Mesothelial cell of epicardium (in vitro differentiated cells): ENCODE measurements around the gene ISCU. TPM values are rescaled to one million over a fixed set of nuclear protein-coding genes. Genes with fewer than 3 reads are reported as not detected.

ENCODE experiments used
- DNase-seq, 2 experiments: peaks; one replicate each; pipeline ENCODE4 v3.0.0; 2021; ENCODE audit warnings: low spot score in 2 of 2; ENCODE audit not compliant: unreplicated experiment in 2 of 2
- H3K27ac Mint-ChIP-seq: 2 replicates; pipeline ENCODE4 v1.8.0; 2021; ENCODE audit warnings: mixed read lengths
- H3K27me3 Mint-ChIP-seq: 2 replicates; pipeline ENCODE4 v1.8.0; 2021; ENCODE audit warnings: low read depth, mixed read lengths
- H3K36me3 Mint-ChIP-seq: 2 replicates; pipeline ENCODE4 v1.8.0; 2021; ENCODE audit warnings: mixed read lengths
- H3K4me1 Mint-ChIP-seq: 2 replicates; pipeline ENCODE4 v1.8.0; 2021; ENCODE audit warnings: mixed read lengths
- H3K4me3 Mint-ChIP-seq: 2 replicates; pipeline ENCODE4 v1.8.0; 2021; ENCODE audit warnings: mild to moderate bottlenecking, moderate library complexity, mixed read lengths
- H3K9me3 Mint-ChIP-seq: 2 replicates; pipeline ENCODE4 v1.8.0; 2021; ENCODE audit warnings: mixed read lengths
- CTCF ChIP-seq: fragments of 200-600 bp; sonication (generic); IDR thresholded peaks from one replicate; pipeline ENCODE4 v1.5.0; 2021; ENCODE audit warnings: antibody characterized with exemption; ENCODE audit not compliant: unreplicated experiment
- total RNA-seq: library from RNA; stranded (reverse); gene quantifications from 3 replicates; pipeline ENCODE4 v1.2.1, GENCODE V29; 2021

ISCU gene
- total RNA-seq, 1 donor from 2014 or later, result 64.9 TPM

DNA sequence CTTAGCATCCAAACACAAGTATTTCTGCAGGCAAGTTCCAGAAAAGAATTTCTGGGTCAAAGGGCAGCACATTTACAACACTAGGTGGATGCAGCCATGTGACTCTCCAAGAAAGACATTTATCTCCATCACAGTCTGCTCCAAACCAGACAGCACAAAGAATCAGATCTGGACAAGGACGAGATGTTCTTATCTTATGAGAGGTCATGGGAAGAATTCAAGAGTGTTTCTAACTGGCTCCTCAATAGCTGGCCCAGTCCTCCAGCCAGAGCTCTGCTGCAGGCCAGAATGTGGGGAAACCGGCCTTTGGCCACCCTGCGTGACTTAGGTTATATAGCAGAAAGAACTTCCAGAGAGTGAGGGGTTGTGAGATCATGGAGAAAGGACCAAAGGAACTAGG lies 18.1 kb downstream of the ISCU start:
- Mint-ChIP-seq H3K9me3 (peaks cover 13% of the 10 kb centered on the region), H3K27ac (peak overlapping the region; percentile 80), H3K36me3 (no peaks in the 10 kb centered on the region), H3K4me1 (peaks cover 27% of the 10 kb centered on the region), H3K4me3 (no peak overlapping the region), H3K27me3 (no peaks in the 10 kb centered on the region)
- DNase-seq, result no peak
- no peak for TF ChIP-seq CTCF

DNA sequence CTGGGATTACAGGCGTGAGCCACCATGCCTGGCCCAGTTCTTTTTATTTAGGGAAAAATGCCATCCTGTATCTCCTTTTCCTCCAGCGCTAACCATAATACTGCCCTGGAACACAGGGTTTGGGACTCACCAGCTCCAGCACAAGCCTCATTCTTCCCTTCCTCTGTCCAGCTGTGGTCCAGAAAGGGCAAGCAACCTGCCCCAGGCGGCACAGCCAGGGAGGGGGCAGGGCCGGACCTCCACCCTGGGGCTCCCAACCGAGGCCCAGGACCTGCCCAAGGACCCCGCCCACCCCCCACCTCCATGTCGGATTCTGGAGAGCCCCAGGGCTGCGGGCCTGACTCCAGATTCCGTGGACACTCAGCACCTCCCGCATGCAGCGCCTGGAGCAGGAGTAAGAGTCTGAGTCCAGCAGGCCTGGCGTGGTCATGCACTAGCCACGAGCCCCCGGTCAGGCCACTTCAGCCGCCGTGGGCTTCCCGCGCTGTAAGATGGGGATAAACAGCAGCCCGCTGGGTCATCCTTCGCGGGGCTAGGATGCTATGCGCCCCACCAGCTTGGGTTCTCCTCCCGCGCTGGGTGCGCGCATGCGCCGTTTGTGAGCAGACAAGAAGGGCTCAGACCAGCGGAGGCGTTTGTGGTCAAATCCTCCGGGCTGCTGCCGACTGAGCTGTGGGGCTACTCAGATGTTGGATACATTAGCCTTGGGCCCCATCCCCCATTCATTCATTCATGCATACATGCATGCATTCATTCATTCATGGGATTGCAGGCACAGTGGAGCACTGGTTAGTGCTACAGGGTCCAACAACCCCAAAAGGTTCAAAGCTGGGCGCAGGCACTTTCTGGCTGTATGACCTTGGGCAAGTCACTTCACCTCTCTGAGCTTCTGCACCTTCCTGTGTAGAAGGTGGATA lies 19.2 kb downstream of the ISCU start:
- H3K27me3 Mint-ChIP-seq, result no peaks in the 10 kb centered on the region
- no peak overlapping the region for H3K27ac Mint-ChIP-seq
- H3K9me3 Mint-ChIP-seq, result peaks cover 13% of the 10 kb centered on the region
- H3K4me3 Mint-ChIP-seq, result no peak overlapping the region
- DNase-seq, result no peak
- peaks cover 23% of the 10 kb centered on the region for H3K4me1 Mint-ChIP-seq
- H3K36me3 Mint-ChIP-seq, result no peaks in the 10 kb centered on the region
- no peak for TF ChIP-seq CTCF

GRCh38 chr12:108582509-108582908 lies 20.1 kb downstream of the ISCU start:
- Mint-ChIP-seq H3K4me1 (peaks cover 23% of the 10 kb centered on the region), H3K9me3 (peaks cover 13% of the 10 kb centered on the region), H3K27ac (no peak overlapping the region), H3K27me3 (no peaks in the 10 kb centered on the region), H3K4me3 (no peak overlapping the region), H3K36me3 (no peaks in the 10 kb centered on the region)
- no peak for DNase-seq
- TF ChIP-seq CTCF, result no peak

GRCh38 chr12:108582978-108583770 lies 20.8 kb downstream of the ISCU start:
- DNase-seq, result no peak
- peaks cover 13% of the 10 kb centered on the region for H3K9me3 Mint-ChIP-seq
- H3K27ac Mint-ChIP-seq, result peak overlapping the region; percentile 76
- TF ChIP-seq CTCF, result no peak
- no peaks in the 10 kb centered on the region for H3K36me3 Mint-ChIP-seq
- H3K27me3 Mint-ChIP-seq, result no peaks in the 10 kb centered on the region
- no peak overlapping the region for H3K4me3 Mint-ChIP-seq
- peaks cover 23% of the 10 kb centered on the region for H3K4me1 Mint-ChIP-seq

DNA sequence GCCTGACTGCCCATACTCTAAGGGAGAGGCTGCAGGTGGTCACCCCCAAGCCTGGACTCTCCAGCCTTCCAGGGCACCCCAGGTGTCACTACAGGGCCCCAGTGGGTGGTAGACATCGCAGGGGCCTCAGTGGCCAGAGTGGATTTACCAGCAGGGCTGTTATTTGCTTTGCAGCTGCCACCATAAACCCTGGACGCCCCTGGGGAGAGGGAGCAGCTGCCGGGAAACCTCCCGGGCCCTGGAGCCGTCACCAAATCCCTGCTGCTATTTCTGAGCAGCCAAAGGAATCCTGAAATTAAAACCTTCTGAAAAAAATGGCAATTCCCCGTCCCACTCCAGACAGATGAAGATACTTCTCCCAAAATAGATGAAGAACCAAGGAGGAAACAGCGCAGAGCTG lies 21.6 kb downstream of the ISCU start:
- peaks cover 9% of the 10 kb centered on the region for H3K9me3 Mint-ChIP-seq
- H3K4me3 Mint-ChIP-seq, result no peak overlapping the region
- no peaks in the 10 kb centered on the region for H3K27me3 Mint-ChIP-seq
- no peak for TF ChIP-seq CTCF
- DNase-seq, result no peak
- H3K36me3 Mint-ChIP-seq, result no peaks in the 10 kb centered on the region
- peaks cover 25% of the 10 kb centered on the region for H3K4me1 Mint-ChIP-seq
- peak overlapping the region; percentile 8 for H3K27ac Mint-ChIP-seq
